ENCODE measurements around the gene ACTR2.

DNA sequence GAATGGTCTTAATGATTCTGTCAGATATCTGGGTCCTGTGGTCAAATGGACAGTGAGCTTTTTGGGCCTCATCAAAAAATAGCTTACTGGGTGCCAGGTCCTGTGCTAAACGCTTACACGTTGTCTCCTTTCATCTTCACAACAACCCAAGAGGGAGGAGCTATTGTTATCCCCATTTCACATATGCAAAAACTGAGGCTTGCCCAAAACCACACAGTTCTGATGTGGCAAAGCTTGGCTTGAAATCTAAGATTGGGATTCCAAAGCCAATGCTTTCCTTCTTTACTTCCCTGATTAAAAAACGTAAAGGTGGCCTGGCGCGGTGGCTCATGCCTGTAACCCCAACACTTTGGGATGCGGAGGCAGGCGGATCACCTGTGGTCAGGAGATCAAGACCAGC lies 69.3 kb downstream of the ACTR2 start:
- TF ChIP-seq REST (IDR thresholded peaks at IDR 0.05; ENCODE audit: low read depth) (no peak), EP300 (IDR thresholded peaks at IDR 0.05; ENCODE audit: borderline replicate concordance) (no peak), YY1 (IDR thresholded peaks at IDR 0.05; ENCODE audit: low read depth) (no peak), CREB1 (IDR thresholded peaks at IDR 0.05; ENCODE audit: low read depth) (no peak), USF1 (IDR thresholded peaks at IDR 0.05) (no peak), RAD21 (IDR thresholded peaks at IDR 0.05; ENCODE audit: low read depth) (no peak), FOXM1 (IDR thresholded peaks at IDR 0.05; ENCODE audit: borderline replicate concordance, low read depth) (no peak), CEBPB (IDR thresholded peaks at IDR 0.05) (no peak), NFIC (IDR thresholded peaks at IDR 0.05) (no peak), TAF1 (IDR thresholded peaks at IDR 0.05; ENCODE audit: low read depth) (no peak)
- TF ChIP-seq, protein P1, sequence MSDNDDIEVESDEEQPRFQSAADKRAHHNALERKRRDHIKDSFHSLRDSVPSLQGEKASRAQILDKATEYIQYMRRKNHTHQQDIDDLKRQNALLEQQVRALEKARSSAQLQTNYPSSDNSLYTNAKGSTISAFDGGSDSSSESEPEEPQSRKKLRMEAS (IDR thresholded peaks at IDR 0.05) = no peak
